Activated naive CD4-positive, alpha-beta T cell treated with anti-CD3 and anti-CD28 coated beads, Interleukin-2, amount 50 U/mL, for 72 hours (primary cell): ENCODE data around the gene KCNK5. TPM values are rescaled to one million over a fixed set of nuclear protein-coding genes. Genes with fewer than 3 reads are reported as not detected.

ENCODE experiments used
- ATAC-seq, 2 donors: fragments of 150-1000 bp; cut with Tn5 transposase; 2 replicates each; pipeline ENCODE4 v1.10.0; 2021; ENCODE audit warnings: mild to moderate bottlenecking in 2 of 2, moderate library complexity in 2 of 2
- DNase-seq, 2 donors: peaks; one replicate each; pipeline ENCODE4 v3.0.0; 2021 to 2022; ENCODE audit warnings: low spot score in 2 of 2
- H3K27ac Mint-ChIP-seq, 2 donors: one replicate each; pipeline ENCODE4 v1.8.0; 2022; ENCODE audit warnings: mild to moderate bottlenecking in 2 of 2, mixed read lengths in 2 of 2
- H3K36me3 Mint-ChIP-seq, 2 donors: one replicate each; pipeline ENCODE4 v1.8.0; 2022; ENCODE audit warnings: mixed read lengths in 2 of 2
- H3K9me3 Mint-ChIP-seq, 2 donors: one replicate each; pipeline ENCODE4 v1.8.0; 2022; ENCODE audit warnings: mixed read lengths in 2 of 2
- total RNA-seq, 2 donors: library from RNA; stranded (reverse); gene quantifications; one replicate each; pipeline ENCODE4 v1.2.3, GENCODE V29; 2022

The KCNK5 gene
- total RNA-seq, 2 donors from 2014 or later = 8.8 to 15.8 TPM

DNA sequence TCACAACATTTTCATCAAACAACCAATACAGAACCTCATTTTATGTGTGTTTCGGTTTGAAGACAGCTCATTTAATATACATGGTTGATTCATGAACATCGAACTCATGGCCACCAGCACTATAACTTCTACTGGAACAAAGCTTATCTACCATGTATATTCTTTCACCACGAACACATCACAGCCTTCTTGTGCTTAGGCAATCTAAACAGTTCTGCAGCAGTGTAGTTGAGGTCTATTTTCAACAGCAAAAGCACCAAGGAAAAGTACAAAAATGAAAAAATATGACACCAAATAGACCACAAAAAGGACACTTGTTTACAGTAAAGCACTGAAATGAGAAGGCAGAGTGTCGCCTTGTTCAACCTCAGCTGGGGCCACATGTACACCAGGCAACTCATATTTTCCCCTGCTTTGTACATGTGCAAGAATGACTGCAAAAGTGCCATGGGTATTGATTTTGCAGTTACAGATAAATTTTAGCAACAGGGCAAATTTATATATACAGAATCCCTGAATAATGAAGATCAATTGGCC, 25.8 kb upstream of the KCNK5 start:
- ATAC-seq (peak in 1 of 2 donors; percentile 93), DNase-seq (no peak)
- Mint-ChIP-seq H3K36me3 (no peaks in the 10 kb centered on the region), H3K27ac (peak overlapping the region in 1 of 2 donors; percentile 70), H3K9me3 (peaks cover 0 to 10% of the 10 kb centered on the region in 2 donors)

- H3K27ac Mint-ChIP-seq = no peak overlapping the region
Measured at GRCh38 chr6:39251406-39251805, 22.1 kb upstream of the KCNK5 start.

DNA sequence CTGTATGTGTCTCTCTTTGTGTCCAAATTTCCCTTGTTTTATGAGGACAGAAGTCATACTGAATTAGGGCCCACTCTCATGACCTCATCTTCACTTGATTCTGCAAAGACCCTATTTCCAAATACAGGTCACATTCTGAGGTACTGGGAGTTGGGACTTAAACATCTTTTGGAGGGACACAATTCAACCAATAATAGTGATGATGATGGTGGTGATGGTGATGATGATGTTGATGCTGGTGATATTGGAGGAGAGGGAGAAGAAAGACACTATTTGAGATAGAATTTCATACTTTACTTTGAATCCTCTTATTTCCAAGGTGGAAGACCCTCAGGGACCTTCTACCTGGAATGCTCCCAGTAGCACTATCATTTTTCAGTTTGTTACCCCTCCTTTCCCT, 21.2 kb upstream of the KCNK5 start:
- ATAC-seq (no peak), DNase-seq (no peak)
- Mint-ChIP-seq H3K27ac (no peak overlapping the region), H3K9me3 (peaks cover 0 to 10% of the 10 kb centered on the region in 2 donors), H3K36me3 (no peaks in the 10 kb centered on the region)

More at GRCh38 chr6:39251406-39251805, 22.1 kb upstream of the KCNK5 start:
- Mint-ChIP-seq H3K36me3 (no peaks in the 10 kb centered on the region), H3K9me3 (peaks cover 0 to 10% of the 10 kb centered on the region in 2 donors)
- ATAC-seq (no peak), DNase-seq (no peak)

DNA sequence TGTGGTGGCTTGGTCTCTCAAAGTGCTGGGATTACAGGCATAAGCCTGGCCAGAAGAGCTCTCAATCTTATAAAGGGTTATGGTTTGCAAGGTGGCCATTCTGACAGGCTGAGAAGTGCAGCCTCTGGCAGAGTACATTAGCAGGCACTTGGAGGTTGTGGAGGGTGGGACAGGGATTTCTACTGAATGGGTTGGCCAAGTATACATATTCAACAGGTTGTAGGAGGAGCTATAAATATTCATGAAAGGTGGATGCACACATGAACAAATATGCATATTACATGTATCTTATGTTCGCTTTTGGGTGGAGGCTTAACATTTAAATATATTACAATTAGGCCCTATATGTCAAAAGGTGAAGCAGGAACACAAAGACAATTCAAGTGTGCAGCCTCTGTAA, 20.0 kb upstream of the KCNK5 start:
- H3K9me3 Mint-ChIP-seq = peaks cover 0 to 1% of the 10 kb centered on the region in 2 donors
- DNase-seq = no peak
- ATAC-seq = no peak
- no peak overlapping the region for H3K27ac Mint-ChIP-seq
- H3K36me3 Mint-ChIP-seq = no peaks in the 10 kb centered on the region

- Mint-ChIP-seq H3K36me3 (no peaks in the 10 kb centered on the region), H3K27ac (peak overlapping the region in 1 of 2 donors; percentile 62), H3K9me3 (no peaks in the 10 kb centered on the region)
- no peak for DNase-seq
- ATAC-seq = no peak
Measured at GRCh38 chr6:39247667-39248194, 18.5 kb upstream of the KCNK5 start.

GRCh38 chr6:39243809-39244208, 14.5 kb upstream of the KCNK5 start:
- no peaks in the 10 kb centered on the region for H3K36me3 Mint-ChIP-seq
- H3K9me3 Mint-ChIP-seq = no peaks in the 10 kb centered on the region
- no peak overlapping the region for H3K27ac Mint-ChIP-seq
- ATAC-seq = no peak
- no peak for DNase-seq

GRCh38 chr6:39240155-39240757, 11.0 kb upstream of the KCNK5 start:
- ATAC-seq = no peak
- Mint-ChIP-seq H3K27ac (no peak overlapping the region), H3K36me3 (no peaks in the 10 kb centered on the region), H3K9me3 (no peaks in the 10 kb centered on the region)
- DNase-seq = no peak

DNA sequence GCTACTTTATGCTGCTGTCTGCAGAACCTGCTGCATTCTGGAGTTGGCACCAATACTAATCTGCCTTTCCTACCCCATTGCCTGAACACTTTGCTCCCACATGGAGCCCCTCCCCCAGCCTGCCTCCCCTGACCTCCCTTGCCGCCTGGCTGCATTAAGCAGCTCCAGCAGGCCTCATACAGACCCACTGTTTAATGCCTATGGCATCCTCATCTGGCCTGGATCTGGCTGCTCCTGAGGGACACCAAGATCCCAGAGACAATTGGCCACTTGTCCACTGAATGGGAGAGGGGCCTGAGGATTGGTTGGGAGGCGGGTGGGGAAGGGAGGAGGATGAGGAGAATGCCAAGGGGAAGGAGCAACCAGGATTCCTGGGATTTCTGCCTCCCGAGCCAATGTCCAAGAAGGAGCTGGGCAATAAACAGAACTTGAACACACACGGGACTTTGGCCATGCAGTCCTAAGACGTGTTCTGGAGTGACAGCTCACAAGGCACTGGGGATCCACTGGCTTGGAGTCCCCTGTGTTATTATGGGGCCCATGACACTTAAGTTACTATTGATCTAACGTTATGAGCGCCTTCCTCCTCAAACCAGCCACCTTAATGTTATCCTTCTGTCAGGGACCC, 10.4 kb upstream of the KCNK5 start:
- Mint-ChIP-seq H3K9me3 (no peaks in the 10 kb centered on the region), H3K36me3 (no peaks in the 10 kb centered on the region), H3K27ac (no peak overlapping the region)
- ATAC-seq (no peak), DNase-seq (no peak)

GRCh38 chr6:39236742-39237141, 7.5 kb upstream of the KCNK5 start:
- no peak for DNase-seq
- H3K27ac Mint-ChIP-seq = no peak overlapping the region
- no peak for ATAC-seq
- no peaks in the 10 kb centered on the region for H3K9me3 Mint-ChIP-seq
- no peaks in the 10 kb centered on the region for H3K36me3 Mint-ChIP-seq

GRCh38 chr6:39233333-39233732, 4.1 kb upstream of the KCNK5 start:
- Mint-ChIP-seq H3K36me3 (peaks cover 0 to 7% of the 10 kb centered on the region in 2 donors), H3K27ac (no peak overlapping the region), H3K9me3 (no peaks in the 10 kb centered on the region)
- DNase-seq (no peak), ATAC-seq (no peak)

DNA sequence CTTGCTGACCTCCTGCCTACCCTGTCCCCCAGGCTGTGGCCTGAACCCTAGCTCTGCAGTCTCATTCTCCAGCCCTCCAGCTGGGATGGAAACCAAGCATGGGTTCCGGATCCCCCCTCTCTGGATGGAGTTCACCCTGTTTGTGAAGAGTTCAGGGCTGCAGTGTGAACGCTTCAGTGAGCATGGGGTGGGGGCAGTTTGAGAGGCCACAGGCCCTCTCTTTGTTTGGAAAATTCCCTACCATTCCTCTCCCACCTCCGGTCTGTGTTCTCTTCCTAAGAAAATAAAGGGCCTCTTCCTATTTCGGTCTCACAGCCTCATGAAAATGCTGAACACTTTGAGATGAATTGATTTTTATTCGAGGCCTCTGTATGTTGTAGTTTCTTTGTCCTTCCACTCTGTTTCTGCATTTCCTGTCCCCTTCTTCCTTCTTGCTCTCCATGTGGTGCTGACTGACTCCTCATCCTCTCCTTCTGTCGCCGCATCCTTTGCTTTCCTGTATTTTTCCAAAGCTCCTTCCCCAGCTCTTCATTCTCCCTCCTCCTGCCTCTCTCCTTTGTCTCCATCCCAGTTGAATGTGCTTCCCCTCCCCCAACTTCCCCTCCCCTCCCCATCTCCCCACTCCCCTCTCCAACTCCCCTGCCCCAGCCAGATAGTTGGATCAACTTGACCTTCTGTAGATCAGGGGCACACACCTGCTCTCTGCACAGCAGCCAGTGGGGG, 2.4 kb upstream of the KCNK5 start:
- ATAC-seq = no peak
- Mint-ChIP-seq H3K9me3 (no peaks in the 10 kb centered on the region), H3K27ac (no peak overlapping the region), H3K36me3 (peaks cover 0 to 19% of the 10 kb centered on the region in 2 donors)
- DNase-seq = no peak

GRCh38 chr6:39230654-39231035, 1.4 kb upstream of the KCNK5 start:
- no peak for DNase-seq
- no peaks in the 10 kb centered on the region for H3K9me3 Mint-ChIP-seq
- ATAC-seq = no peak
- peaks cover 0 to 19% of the 10 kb centered on the region in 2 donors for H3K36me3 Mint-ChIP-seq
- H3K27ac Mint-ChIP-seq = no peak overlapping the region

DNA sequence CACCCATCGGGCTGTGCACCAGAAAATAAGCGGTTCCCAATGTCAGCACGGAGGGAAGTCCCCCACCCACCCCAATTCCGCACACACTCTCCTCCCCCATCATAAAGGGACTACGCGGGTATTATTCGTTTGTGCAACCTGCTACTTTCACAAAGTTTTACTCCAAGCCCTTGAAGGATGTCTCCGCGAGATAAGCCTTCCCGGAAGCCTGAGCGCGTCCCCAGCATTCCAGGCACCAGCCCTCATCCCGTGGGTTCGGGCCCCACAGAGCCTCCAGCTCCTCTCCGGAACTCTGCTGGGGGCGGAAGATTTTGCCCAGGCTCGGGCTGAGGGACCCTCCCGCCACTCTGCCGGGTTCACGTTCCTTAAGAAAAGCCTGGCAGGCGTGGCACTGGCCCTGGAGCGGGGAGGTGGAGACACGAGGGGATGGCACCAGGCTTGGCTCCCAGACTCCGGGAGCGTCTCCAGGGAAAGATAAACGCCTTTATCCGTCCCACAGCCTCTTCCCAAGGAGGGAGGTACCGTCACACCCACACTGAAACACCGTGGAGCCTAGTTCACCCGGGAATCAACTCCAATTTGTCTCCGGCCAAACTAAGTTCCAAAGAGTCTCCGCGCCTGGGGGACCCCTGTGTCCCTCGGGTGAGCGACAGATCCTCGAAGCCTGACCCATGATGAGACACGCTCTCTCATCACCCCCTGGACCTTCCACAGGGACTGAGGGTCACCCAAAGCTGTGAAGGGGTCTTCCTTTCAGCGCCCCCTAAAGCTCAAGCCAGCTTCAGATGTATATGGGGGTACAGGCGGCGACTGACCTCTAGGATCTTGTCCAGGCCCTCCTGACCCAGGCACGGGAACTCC, 934 bp downstream of the KCNK5 start:
- H3K36me3 Mint-ChIP-seq = peaks cover 19 to 26% of the 10 kb centered on the region in 2 donors
- ATAC-seq (peak in 1 of 2 donors; percentile 40), DNase-seq (peak; percentile 12 to 60)
- no peaks in the 10 kb centered on the region for H3K9me3 Mint-ChIP-seq
- peak overlapping the region in 1 of 2 donors; percentile 91 for H3K27ac Mint-ChIP-seq

- ATAC-seq (no peak), DNase-seq (no peak)
- peaks cover 26 to 27% of the 10 kb centered on the region in 2 donors for H3K36me3 Mint-ChIP-seq
- peak overlapping the region in 1 of 2 donors; percentile 91 for H3K27ac Mint-ChIP-seq
- no peaks in the 10 kb centered on the region for H3K9me3 Mint-ChIP-seq
Measured at GRCh38 chr6:39227476-39227875, 1.8 kb downstream of the KCNK5 start.

DNA sequence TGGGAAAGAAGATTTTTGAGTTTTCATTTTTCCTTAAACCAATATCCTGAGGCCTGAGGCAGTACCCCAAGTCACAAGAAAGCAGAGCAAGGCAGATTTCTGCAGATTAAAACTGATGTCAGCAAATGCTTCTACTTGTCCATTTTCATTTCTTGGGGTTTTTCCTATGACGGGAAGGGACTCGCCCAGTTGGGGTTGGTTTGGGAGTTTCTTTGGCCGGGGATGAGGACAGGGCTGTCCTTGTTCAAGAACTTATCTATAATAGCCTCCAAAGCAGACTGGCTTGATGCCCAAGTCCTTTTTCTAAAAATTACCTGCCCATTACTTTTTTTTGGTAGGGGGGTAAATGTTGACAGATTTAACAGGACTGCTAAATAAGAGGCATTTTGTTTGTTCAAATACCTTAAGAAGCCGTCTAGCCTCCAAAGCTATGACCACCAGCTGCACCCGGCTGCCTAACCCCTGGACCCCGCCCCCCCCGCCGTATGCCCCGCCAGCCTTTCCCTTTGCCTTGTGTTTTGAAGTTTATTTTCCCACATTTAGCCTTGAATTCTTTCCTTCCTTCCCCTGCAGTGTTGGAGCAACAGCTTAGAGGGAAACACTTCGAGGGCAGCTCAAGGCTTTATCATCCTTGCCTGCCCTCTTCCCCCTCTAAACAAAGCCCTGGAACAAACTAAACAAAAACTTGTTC, 2.5 kb downstream of the KCNK5 start:
- H3K27ac Mint-ChIP-seq = peak overlapping the region in 1 of 2 donors; percentile 91
- peaks cover 0 to 4% of the 10 kb centered on the region in 2 donors for H3K9me3 Mint-ChIP-seq
- ATAC-seq (no peak), DNase-seq (no peak)
- peaks cover 28 to 34% of the 10 kb centered on the region in 2 donors for H3K36me3 Mint-ChIP-seq
